Liver (tissue), 3 donors: ENCODE measurements around the gene BCKDK.

Experiments
- GABPA ChIP-seq, 2 donors: IDR thresholded peaks in 1 of 2; conservative IDR thresholded peaks in 1 of 2; 2 replicates each; pipeline ENCODE4 v1.6.1; 2016; ENCODE audit warnings: antibody characterized with exemption in 2 of 2, mild to moderate bottlenecking in 1 of 2, moderate library complexity in 1 of 2
- HNF4G ChIP-seq: IDR thresholded peaks from 2 replicates; pipeline ENCODE4 v1.6.1; 2016; ENCODE audit warnings: antibody characterized with exemption
- JUND ChIP-seq, 2 donors: IDR thresholded peaks; 2 replicates each; pipeline ENCODE4 v1.6.1; 2016; ENCODE audit warnings: antibody characterized with exemption in 2 of 2
- NR2F2 ChIP-seq: IDR thresholded peaks from 2 replicates; pipeline ENCODE4 v1.6.1; 2016; ENCODE audit warnings: antibody characterized with exemption
- RAD21 ChIP-seq, 2 donors: IDR thresholded peaks; 2 replicates each; pipeline ENCODE4 v1.6.1; 2016; ENCODE audit warnings: antibody characterized with exemption in 2 of 2, mild to moderate bottlenecking in 2 of 2
- REST ChIP-seq: IDR thresholded peaks from 2 replicates; pipeline ENCODE4 v1.6.1; 2016; ENCODE audit warnings: antibody characterized with exemption, mild to moderate bottlenecking
- RXRA ChIP-seq, 2 donors: IDR thresholded peaks; 2 replicates each; pipeline ENCODE4 v1.6.1; 2017 to 2018; ENCODE audit warnings: antibody characterized with exemption in 2 of 2, mild to moderate bottlenecking in 1 of 2
- SP1 ChIP-seq: IDR thresholded peaks from 2 replicates; pipeline ENCODE4 v1.6.1; 2018; ENCODE audit warnings: antibody characterized with exemption, mild to moderate bottlenecking
- TAF1 ChIP-seq: conservative IDR thresholded peaks from 2 replicates; pipeline ENCODE4 v1.6.1; 2016; ENCODE audit warnings: antibody characterized with exemption, mild to moderate bottlenecking
- YY1 ChIP-seq: IDR thresholded peaks from 2 replicates; pipeline ENCODE4 v1.6.1; 2016; ENCODE audit warnings: antibody characterized with exemption, mild to moderate bottlenecking
- TF ChIP-seq, protein P1 (sequence below): IDR thresholded peaks from 2 replicates; pipeline ENCODE4 v1.6.1; 2016; ENCODE audit warnings: antibody characterized with exemption
- TF ChIP-seq, protein P2 (sequence below): fragments of 150-350 bp; IDR thresholded peaks from 2 replicates; pipeline ENCODE4 v1.5.1; 2017; ENCODE audit warnings: improper control_type of control experiment, low read depth, low read length; ENCODE audit not compliant: missing input control
- TF ChIP-seq, protein P3 (sequence below): IDR thresholded peaks from 2 replicates; pipeline ENCODE4 v1.6.1; 2016; ENCODE audit warnings: antibody characterized with exemption
- TF ChIP-seq, protein P4 (sequence below): IDR thresholded peaks from 2 replicates; pipeline ENCODE4 v1.6.1; 2016; ENCODE audit warnings: antibody characterized with exemption
- donor health status: healthy.
- donor health status: healthy.

DNA sequence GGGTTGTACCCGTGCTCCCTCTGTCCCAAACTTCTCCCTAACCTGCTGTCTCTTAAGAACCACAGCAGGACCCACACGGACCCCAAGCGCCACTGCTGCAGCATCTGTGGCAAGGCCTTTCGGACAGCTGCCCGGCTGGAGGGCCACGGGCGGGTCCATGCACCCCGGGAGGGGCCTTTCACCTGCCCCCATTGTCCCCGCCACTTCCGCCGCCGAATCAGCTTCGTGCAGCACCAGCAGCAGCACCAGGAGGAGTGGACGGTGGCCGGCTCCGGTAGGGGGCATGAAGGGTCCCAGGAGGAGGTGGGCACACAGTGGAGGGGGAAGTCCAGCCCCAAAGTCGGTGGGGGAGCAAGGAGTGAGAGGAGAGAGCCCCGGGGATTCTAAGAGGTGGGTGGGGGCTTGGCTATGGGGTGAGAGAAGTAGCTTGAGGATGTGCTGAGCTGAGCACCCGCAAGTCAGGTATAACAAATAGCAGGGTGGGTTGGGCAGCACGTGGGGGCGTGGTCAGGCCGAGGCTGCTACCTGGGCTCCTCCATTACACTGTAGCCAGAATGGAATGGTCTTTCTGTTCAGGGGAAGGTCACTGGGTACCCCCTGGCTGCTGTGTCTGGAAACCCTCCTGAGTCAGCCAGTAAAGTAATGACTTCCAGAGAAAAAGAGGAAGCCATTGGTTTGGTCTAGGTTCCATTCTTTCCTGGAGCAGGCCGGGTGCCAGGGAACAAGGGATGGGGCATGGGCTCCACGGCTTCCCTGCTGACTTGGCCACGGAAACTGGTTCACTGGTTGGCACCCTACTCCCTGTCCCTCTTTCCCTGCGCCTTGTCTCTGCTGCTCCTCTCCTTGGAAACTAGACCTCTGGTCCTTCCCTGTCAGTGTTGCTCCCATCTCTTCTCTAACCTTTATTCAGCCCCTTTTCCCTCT lies 26.5 kb upstream of the BCKDK start:
- TF ChIP-seq, protein P1, sequence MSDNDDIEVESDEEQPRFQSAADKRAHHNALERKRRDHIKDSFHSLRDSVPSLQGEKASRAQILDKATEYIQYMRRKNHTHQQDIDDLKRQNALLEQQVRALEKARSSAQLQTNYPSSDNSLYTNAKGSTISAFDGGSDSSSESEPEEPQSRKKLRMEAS: no peak
- TF ChIP-seq, protein P2, sequence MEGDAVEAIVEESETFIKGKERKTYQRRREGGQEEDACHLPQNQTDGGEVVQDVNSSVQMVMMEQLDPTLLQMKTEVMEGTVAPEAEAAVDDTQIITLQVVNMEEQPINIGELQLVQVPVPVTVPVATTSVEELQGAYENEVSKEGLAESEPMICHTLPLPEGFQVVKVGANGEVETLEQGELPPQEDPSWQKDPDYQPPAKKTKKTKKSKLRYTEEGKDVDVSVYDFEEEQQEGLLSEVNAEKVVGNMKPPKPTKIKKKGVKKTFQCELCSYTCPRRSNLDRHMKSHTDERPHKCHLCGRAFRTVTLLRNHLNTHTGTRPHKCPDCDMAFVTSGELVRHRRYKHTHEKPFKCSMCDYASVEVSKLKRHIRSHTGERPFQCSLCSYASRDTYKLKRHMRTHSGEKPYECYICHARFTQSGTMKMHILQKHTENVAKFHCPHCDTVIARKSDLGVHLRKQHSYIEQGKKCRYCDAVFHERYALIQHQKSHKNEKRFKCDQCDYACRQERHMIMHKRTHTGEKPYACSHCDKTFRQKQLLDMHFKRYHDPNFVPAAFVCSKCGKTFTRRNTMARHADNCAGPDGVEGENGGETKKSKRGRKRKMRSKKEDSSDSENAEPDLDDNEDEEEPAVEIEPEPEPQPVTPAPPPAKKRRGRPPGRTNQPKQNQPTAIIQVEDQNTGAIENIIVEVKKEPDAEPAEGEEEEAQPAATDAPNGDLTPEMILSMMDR: no peak
- no peak for TF ChIP-seq GABPA (IDR thresholded peaks at IDR 0.05 in 1 of 2, conservative IDR thresholded peaks at IDR 0.05 in 1 of 2)
- TF ChIP-seq TAF1: no peak
- TF ChIP-seq RXRA (IDR thresholded peaks at IDR 0.05): no peak
- TF ChIP-seq NR2F2: no peak
- TF ChIP-seq, protein P3, sequence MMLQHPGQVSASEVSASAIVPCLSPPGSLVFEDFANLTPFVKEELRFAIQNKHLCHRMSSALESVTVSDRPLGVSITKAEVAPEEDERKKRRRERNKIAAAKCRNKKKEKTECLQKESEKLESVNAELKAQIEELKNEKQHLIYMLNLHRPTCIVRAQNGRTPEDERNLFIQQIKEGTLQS: no peak
- TF ChIP-seq YY1: no peak
- TF ChIP-seq, protein P4, sequence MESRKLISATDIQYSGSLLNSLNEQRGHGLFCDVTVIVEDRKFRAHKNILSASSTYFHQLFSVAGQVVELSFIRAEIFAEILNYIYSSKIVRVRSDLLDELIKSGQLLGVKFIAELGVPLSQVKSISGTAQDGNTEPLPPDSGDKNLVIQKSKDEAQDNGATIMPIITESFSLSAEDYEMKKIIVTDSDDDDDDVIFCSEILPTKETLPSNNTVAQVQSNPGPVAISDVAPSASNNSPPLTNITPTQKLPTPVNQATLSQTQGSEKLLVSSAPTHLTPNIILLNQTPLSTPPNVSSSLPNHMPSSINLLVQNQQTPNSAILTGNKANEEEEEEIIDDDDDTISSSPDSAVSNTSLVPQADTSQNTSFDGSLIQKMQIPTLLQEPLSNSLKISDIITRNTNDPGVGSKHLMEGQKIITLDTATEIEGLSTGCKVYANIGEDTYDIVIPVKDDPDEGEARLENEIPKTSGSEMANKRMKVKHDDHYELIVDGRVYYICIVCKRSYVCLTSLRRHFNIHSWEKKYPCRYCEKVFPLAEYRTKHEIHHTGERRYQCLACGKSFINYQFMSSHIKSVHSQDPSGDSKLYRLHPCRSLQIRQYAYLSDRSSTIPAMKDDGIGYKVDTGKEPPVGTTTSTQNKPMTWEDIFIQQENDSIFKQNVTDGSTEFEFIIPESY: no peak
- no peak for TF ChIP-seq RAD21 (IDR thresholded peaks at IDR 0.05)
- no peak for TF ChIP-seq HNF4G
- TF ChIP-seq SP1: no peak
- no peak for TF ChIP-seq REST
- no peak for TF ChIP-seq JUND (IDR thresholded peaks at IDR 0.05)
